HT1080 (cell line): ENCODE measurements around the gene LILRB4. TPM values are rescaled to one million over a fixed set of nuclear protein-coding genes. Genes with fewer than 3 reads are reported as not detected.
"Not testable (repeated sequence)": the region's sequence is repeated elsewhere in the genome, so short reads cannot be mapped to it uniquely, and the experiment has no call there.

Experiments used
- DNase-seq: peaks from one replicate; pipeline ENCODE4 v3.0.0-alpha.2; 2015; ENCODE audit warnings: low read depth
- small RNA-seq: library from RNA; depleted of rRNA; stranded (forward); fragments of <200 nt; gene quantifications from one replicate; pipeline ENCODE3, GENCODE V24; 2014
- total RNA-seq: library from RNA; depleted of rRNA; stranded (reverse); fragments of >200 nt; shearing (Covaris generic); gene quantifications from 2 replicates; pipeline ENCODE4 v1.2.3, GENCODE V29; 2014; rRNA removed

The LILRB4 gene
- total RNA-seq, 1 experiment from 2014 or later: not detected

DNA sequence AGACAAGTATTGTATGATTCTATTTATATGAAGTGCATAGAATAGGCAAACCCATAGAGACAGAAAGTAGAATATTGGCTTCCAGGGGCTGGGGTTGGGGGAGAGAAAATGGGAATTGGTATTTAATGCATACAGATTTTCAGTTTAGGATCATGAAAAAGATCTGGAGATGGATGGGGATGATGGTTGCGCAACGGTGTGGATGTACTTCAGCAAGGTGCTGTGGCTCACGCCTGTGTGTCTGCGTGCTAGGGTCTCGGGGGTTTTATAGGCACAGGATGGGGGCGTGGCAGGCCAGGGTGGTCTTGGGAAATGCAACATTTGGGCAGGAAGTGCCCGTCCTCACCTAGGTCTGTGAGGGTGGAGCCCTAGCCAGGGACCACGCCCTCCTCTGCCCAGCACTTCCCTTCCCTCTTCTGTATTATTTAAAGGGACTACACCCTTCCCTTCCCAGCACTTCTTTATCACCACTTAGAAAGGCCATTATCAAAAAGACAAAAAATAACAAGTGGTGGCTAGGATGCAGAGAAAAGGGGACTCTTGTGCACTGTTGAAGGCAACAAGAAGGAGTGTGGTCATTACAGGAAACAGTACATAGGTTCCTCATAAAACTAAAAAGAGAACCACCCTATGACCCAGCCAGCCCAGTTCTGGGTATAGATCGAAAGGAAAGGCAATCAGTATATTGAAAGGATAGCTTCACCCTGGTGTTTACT is 29.0 kb downstream of the LILRB4 start:
- no peak for DNase-seq

DNA sequence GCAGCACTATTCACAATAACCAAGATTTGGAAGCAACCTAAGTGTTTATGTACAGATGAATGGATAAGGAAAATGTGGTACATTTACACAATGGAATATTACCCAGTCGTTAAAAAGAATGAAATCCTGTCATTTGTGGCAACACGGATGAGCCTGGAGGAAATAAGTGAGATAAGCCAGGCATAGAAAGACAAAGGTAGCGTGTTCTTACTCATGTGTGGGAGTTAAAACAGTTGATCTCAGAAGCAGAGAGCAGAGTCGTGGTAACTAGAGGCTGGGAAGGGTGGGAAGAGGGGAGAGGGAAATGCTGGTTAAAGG is 29.5 kb downstream of the LILRB4 start:
- no peak for DNase-seq

DNA sequence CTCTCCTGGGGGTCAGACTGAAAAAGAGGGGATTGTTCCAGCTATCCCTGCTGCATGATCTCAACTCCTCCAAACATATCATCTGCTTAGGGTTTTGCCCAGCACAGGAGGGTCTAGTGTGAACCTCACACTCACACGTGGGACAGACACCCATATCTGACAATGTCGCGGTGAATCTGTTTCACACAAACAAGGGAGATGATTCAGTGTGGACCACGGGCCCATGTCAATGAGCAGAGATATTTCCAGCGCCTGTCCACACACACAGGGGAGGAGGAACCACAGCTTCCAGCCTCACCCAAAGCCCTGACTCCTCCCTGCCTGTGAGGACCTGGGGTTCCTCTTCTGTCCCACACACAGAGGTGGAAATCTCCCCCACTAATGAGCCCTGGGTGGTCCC is 31.9 kb downstream of the LILRB4 start:
- DNase-seq: no peak

DNA sequence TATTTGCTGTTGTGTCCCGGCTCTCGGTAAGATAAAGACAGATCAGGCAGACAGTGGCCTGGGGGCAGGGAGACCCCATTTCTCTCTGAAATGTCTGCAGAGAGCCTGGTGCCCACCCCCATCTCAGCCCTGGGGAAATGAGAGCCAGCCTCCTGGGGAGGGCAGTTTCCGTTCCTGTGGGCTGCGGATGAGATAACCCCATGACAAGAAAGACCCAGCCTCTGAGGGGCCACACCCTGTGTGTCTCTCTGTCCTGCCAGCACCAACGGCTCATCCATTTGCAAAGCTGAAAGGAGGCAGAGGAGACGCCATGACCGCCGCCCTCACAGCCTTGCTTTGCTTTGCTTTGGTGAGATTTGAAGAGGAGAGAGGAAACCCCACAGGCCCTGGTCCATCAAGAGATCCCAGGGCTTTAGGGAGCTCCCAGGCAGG is 33.3 kb downstream of the LILRB4 start:
- no peak for DNase-seq

DNA sequence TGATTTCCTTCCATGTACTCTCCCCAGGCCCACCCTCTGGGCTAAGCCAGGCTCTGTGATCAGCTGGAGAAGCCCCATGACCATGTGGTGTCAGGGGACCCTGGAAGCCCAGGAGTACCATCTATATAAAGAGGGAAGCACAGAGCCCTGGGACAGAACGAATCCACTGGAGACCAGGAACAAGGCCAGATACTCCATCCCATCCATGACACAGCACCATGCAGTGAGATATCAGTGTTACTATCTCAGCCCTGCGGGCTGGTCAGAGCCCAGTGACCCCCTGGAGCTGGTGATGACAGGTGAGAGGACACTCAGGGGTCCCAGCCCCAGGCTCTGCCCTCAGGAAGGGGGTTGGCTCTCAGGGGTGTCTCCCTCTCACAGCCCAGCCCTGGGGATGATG is 34.0 kb downstream of the LILRB4 start:
- no peak for DNase-seq

DNA sequence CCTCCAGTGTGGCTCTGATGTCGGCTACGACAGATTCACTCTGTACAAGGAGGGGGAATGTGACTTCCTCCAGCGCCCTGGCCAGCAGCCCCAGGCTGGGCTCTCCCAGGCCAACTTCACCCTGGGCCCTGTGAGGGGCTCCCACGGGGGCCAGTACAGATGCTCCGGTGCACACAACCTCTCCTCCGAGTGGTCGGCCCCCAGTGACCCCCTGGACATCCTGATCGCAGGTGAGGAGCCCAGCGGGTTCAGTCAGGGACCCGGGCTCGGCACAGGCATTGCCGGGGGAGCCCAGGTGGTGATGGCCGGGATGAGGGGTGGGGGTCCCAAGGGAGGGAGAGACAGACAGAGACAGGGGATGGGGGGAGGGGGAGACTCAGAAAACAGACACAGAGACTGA is 34.9 kb downstream of the LILRB4 start:
- DNase-seq: not testable (repeated sequence)

DNA sequence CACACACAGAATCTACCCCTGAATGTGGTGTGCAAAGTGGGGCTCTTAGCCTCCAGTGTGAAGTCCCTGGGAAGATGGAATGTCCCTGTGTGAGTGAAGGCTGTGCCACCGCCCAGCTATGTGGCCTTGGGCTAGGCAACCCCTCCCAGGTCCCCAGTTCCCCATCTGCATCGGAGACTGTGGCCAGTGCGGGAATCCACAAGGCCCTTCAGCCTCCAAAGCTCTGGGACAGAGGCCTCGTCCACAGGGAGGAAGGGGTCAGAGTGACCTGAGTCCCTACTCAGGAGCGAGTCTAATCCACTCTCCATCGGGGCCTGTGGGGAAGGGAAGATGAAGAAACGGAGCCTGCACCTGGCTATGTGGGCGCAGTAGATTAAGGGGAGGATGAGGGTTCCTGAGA is 42.1 kb downstream of the LILRB4 start:
- no peak for DNase-seq

DNA sequence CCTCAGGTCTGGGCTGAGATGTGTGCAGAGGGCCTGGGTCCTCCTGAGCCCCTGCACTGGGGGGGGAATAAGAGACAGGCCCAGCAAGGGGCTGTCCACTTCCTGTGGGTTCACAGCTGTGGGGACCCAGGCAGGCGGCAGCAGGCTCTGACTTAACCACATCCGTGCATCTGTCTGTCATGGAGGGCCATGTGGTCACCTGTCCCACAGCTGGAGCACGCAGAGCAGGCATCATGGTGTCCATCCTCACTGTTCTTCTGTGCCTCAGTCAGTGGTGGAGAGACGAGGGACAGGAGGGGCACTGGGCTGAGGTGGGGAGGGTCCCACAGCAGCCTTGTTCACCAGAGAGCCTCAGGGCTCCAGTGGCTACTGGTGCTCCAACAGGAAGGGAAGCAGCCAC is 45.2 kb downstream of the LILRB4 start:
- no peak for DNase-seq

DNA sequence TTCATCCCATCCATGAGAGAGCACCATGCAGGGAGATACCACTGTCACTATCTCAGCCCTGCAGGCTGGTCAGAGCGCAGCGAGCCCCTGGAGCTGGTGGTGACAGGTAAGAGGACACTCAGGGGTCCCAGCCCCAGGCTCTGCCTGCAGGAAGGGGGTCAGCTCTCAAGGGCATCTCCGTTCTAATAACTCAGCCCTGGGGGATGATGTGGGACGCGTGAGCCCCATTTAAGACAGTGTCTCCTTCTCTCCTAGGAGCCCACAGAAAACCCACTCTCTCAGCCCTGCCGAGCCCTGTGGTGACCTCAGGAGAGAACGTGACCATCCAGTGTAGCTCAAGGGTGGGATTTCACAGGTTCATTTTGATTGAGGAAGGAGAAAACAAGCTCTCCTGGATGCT is 46.0 kb downstream of the LILRB4 start:
- no peak for DNase-seq

DNA sequence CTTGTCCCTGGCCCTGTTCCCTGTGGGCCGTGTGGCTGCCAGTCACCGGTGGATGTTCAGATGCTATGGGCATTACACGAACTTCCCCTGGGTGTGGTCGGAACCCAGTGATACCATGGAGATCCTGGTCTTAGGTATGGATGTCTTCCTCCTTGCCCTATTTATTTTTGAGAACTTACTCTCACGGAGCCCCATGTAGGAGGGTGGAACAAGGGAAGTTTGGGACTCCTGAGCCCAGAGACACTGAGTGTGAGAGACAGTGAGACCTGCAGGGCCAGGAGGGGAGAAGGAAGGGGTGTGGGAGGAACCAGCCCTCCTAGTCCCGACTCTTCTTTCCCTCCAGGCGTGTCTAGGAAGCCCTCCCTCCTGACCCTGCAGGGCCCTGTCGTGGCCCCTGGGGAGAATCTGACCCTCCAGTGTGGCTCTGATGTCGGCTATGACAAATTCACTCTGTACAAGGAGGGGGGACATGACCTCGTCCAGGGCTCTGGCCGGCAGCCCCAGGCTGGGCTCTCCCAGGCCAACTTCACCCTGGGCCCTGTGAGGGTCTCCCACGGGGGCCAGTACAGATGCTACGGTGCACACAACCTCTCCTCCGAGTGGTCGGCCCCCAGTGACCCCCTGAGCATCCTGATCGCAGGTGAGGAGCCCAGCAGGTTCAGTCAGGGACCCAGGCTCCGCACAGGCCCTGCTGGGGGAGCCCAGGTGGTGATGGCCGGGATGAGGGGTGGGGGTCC is 46.6 kb downstream of the LILRB4 start:
- no peak for DNase-seq

DNA sequence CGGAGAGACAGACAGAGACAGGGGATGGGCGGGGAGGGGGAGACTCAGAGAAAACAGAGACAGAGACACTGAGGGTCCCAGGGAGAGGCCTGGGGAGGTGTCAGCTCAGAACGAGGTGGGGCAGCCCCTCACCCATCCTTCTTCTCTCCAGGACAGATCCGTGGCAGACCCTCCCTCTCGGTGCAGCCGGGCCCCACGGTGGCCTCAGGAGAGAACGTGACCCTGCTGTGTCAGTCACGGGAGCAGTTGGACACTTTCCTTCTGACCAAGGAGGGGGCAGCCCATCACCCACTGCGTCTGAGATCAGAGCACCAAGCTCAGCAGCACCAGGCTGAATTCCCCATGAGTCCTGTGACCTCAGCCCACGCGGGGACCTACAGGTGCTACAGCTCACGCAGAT is 47.2 kb downstream of the LILRB4 start:
- not testable (repeated sequence) for DNase-seq

Small RNA genes within 50 kb of the gene (small RNA-seq; reads per million reads assigned to genes)
- gene AC245036.3: not detected
- not detected for gene AC245128.2
- gene MIR8061: not detected

Other genes with a start within 250 kb of the LILRB4 start
- not detected in 2 replicates for gene TTYH1, start 247.5 kb upstream of the LILRB4 start, total RNA-seq
- gene LENG8, start 213.8 kb upstream of the LILRB4 start, total RNA-seq: 13.9 and 20.3 TPM in 2 replicates
- gene LENG9, start 199.2 kb upstream of the LILRB4 start, total RNA-seq: 5.4 and 6.5 TPM in 2 replicates
- gene CDC42EP5, start 189.7 kb upstream of the LILRB4 start, total RNA-seq: 1.7 and 1.8 TPM in 2 replicates
- not detected in 2 replicates for gene LAIR2, start 160.2 kb upstream of the LILRB4 start, total RNA-seq
- not detected in 2 replicates for gene LILRA2, start 89.2 kb upstream of the LILRB4 start, total RNA-seq
- not detected in 2 replicates for gene LILRA1, start 69.4 kb upstream of the LILRB4 start, total RNA-seq
- gene LILRB1, start 32.5 kb upstream of the LILRB4 start, total RNA-seq: not detected in 2 replicates
- gene KIR3DL3, start 61.5 kb downstream of the LILRB4 start, total RNA-seq: not detected in 2 replicates
- gene KIR2DL3, start 75.5 kb downstream of the LILRB4 start, total RNA-seq: not detected in 2 replicates
- not detected in 2 replicates for gene KIR2DL1, start 106.8 kb downstream of the LILRB4 start, total RNA-seq
- not detected in 2 replicates for gene KIR2DL4, start 140.6 kb downstream of the LILRB4 start, total RNA-seq
- gene KIR3DL1, start 153.5 kb downstream of the LILRB4 start, total RNA-seq: not detected in 2 replicates
- not detected in 2 replicates for gene KIR2DS4, start 169.7 kb downstream of the LILRB4 start, total RNA-seq
- gene KIR3DL2, start 187.5 kb downstream of the LILRB4 start, total RNA-seq: not detected in 2 replicates
- not detected in 2 replicates for gene FCAR, start 211.2 kb downstream of the LILRB4 start, total RNA-seq
- 0.43 TPM in 1 of 2 replicates, not detected in the other for gene NCR1, start 243.2 kb downstream of the LILRB4 start, total RNA-seq